ENCODE results near the gene FARP1.
A peak's percentile ranks its signal among the peaks of the same experiment; 100 is the strongest.

FARP1 gene

DNA sequence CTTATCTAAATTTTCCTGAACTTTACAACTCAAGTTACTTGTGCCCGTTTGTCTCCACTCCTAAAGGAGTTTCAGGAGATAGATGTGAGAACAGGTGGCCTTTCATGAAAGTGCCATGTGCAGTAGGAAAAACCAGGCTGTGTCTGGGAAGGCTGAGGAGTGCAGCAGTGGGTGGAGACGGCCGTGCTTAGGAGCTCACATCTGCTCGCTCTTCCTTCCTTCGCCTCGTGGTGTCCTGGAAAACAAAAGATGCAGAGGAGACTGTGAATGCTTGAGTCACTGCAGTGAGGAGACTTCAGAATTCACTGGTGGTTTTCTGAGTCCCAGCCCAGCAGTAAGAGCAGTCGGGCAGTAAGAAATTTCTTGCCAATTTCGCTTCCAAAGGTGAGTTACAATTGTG lies 172.6 kb downstream of the FARP1 start:
- TF ChIP-seq, protein P1, sequence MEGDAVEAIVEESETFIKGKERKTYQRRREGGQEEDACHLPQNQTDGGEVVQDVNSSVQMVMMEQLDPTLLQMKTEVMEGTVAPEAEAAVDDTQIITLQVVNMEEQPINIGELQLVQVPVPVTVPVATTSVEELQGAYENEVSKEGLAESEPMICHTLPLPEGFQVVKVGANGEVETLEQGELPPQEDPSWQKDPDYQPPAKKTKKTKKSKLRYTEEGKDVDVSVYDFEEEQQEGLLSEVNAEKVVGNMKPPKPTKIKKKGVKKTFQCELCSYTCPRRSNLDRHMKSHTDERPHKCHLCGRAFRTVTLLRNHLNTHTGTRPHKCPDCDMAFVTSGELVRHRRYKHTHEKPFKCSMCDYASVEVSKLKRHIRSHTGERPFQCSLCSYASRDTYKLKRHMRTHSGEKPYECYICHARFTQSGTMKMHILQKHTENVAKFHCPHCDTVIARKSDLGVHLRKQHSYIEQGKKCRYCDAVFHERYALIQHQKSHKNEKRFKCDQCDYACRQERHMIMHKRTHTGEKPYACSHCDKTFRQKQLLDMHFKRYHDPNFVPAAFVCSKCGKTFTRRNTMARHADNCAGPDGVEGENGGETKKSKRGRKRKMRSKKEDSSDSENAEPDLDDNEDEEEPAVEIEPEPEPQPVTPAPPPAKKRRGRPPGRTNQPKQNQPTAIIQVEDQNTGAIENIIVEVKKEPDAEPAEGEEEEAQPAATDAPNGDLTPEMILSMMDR (conservative IDR thresholded peaks at IDR 0.05; ENCODE audit: control insufficient read depth, insufficient read depth, low read depth, low read length) = no peak
- H3K4me3 ChIP-seq (ENCODE audit: control insufficient read depth, low read depth, low read length) = no peak overlapping the region
- peak; percentile 45 for DNase-seq (ENCODE audit: low read depth)

DNA sequence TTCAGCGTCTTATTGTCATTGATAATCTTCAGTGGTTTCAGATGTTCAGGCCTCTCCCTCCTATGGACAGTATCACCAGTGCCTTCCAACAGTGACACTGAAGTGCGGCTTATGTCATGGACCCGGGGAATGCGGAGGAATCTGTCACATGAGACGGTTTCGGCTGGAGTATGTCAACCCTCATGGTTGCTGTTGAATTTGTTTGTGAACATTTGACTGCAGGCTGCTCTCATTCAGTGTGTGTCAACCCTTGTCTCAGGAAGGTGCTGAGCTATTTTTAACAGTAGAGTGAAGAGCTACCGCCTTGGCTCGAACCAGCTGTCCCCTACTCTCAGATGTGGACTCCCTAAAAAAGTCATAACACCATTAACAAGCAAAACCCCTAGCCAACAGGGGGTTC lies 173.0 kb downstream of the FARP1 start:
- TF ChIP-seq, protein P1 (conservative IDR thresholded peaks at IDR 0.05; ENCODE audit: control insufficient read depth, insufficient read depth, low read depth, low read length) = no peak
- DNase-seq (ENCODE audit: low read depth) = no peak
- H3K4me3 ChIP-seq (ENCODE audit: control insufficient read depth, low read depth, low read length) = no peak overlapping the region

DNA sequence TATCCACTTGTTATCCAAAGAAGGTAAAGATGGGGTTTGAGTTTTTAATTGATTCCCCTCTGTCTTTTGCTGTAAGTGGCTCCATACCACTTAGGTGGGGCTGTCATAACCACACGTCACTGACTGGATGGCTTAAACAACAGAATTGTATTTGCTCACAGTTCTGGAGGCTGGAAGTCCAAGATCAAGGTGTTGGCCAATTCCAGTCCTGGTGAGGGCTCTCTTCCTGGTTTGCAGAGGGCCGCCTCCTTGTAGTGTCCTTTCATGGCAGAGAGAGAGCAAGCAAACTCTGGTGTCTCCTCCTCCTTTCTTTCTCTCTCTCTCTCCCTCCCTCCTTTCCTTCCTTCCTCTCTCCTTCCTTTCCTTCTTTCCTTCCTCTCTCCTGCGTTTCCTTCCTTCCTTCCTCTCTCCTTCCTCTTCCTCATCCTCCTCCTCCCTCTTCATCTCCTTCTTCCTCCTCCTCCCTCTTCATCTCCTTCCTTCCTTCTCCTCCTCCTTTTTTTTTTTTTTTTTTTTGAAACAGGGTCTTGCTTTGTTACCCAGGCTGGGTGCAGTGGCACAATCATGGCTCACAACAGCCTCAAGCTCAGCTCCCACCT lies 174.8 kb downstream of the FARP1 start:
- no peak for DNase-seq (ENCODE audit: low read depth)
- TF ChIP-seq, protein P1 (conservative IDR thresholded peaks at IDR 0.05; ENCODE audit: control insufficient read depth, insufficient read depth, low read depth, low read length) = no peak
- no peak overlapping the region for H3K4me3 ChIP-seq (ENCODE audit: control insufficient read depth, low read depth, low read length)

DNA sequence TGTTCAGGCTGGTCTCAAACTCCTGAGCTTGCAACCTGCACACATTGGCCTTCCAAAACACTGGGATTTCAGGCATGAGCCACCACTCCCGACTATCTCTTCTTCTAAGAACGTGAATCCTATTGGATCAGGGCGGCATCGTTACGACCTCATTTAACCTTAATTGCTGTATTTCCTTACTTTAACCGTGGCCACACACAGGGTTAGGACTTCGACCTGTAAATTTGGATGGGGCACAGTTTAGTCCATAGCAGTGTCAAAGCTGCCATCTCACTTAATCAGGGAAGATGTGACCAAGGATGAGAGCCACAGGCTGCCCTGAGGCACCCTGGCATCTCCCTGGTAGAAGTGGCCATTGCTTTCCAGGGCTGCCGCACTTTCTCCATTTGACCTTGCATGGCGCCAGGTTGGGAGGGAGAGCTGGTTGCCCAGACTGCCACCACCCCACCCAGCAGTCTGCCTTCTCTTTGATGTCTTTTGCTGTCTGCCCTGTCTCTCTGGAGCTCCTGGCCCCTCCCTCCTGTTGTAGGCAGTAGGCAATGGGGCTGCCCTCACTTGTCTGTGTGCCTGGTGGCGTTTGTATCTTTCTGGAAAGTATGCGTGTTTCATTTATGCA lies 175.5 kb downstream of the FARP1 start:
- DNase-seq (ENCODE audit: low read depth) = no peak
- TF ChIP-seq, protein P1 (conservative IDR thresholded peaks at IDR 0.05; ENCODE audit: control insufficient read depth, insufficient read depth, low read depth, low read length) = no peak
- H3K4me3 ChIP-seq (ENCODE audit: control insufficient read depth, low read depth, low read length) = no peak overlapping the region

DNA sequence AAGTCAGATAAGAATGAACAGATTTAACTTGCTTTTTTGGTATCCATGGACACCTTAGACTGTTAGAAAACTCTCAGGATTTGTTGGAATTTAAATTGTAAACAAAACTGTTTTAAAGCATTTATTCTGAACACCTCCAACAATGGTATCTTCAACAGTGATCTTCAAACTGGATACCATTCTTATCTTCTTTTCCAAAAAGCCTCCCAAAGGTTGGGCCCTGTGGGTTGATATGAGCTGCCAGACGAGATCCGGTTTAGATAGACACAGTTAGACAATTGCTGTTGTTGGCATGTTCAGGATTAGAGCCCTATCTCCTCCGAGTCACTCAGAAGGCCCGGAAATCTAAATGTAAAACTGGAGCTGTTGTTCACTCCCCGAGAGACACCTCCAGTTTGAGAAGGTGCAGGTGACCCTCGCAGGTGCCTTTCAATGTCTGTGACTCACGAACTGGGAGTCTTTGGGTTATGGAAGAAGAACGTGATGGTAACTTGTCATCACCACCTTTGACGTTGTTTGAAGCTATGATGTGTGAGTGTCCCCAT lies 177.7 kb downstream of the FARP1 start:
- TF ChIP-seq, protein P1 (conservative IDR thresholded peaks at IDR 0.05; ENCODE audit: control insufficient read depth, insufficient read depth, low read depth, low read length) = no peak
- no peak overlapping the region for H3K4me3 ChIP-seq (ENCODE audit: control insufficient read depth, low read depth, low read length)
- no peak for DNase-seq (ENCODE audit: low read depth)

DNA sequence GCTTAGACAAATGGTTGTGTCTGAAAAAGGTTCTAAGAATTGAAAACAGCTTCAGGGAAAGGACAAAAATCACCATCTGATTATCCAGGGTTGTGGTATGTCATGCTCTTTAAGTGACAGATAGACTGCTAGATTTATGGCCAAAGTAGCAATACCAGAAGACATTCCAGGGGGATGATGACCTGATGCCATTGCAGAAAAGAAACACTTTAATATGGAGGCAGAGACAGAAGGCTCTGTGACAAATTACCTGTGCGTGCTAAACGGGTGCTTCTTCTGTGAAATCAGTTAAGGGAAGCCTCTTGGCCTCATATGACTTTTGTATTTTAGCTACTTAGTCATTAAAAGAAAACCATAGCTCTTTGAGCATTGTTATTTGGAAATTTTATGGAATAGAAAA lies 178.5 kb downstream of the FARP1 start:
- no peak for DNase-seq (ENCODE audit: low read depth)
- H3K4me3 ChIP-seq (ENCODE audit: control insufficient read depth, low read depth, low read length) = no peak overlapping the region
- TF ChIP-seq, protein P1 (conservative IDR thresholded peaks at IDR 0.05; ENCODE audit: control insufficient read depth, insufficient read depth, low read depth, low read length) = no peak
